SK-N-SH (cell line): ENCODE measurements around the gene STXBP1.

Experiments
- EP300 ChIP-seq, 2 experiments: IDR thresholded peaks; 2 replicates each; pipeline versions ENCODE4 v1.4.0 to v1.6.1; 2012; ENCODE audit warnings: borderline replicate concordance in 1 of 2, low read depth in 1 of 2, low read length in 1 of 2
- EZH2phosphoT487 ChIP-seq: fragments of 200-600 bp; sonication (generic); IDR thresholded peaks from 2 replicates; pipeline ENCODE4 v1.6.1; 2017; ENCODE audit warnings: low read depth, mixed run types, mild to moderate bottlenecking, antibody characterized with exemption, moderate library complexity, borderline replicate concordance
- POLR2AphosphoS5 ChIP-seq: IDR thresholded peaks from 2 replicates; pipeline ENCODE4 v1.6.1; 2012; ENCODE audit warnings: low read depth, low read length
- RAD21 ChIP-seq: IDR thresholded peaks from 2 replicates; pipeline ENCODE4 v1.6.1; 2012; ENCODE audit warnings: mild to moderate bottlenecking, low read length
- RFX5 ChIP-seq: IDR thresholded peaks from 2 replicates; pipeline ENCODE4 v1.6.1; 2012; ENCODE audit warnings: mild to moderate bottlenecking, improper control_type of control experiment, low read length
- TEAD4 ChIP-seq: IDR thresholded peaks from 2 replicates; pipeline ENCODE4 v1.4.0; 2012; ENCODE audit warnings: mild to moderate bottlenecking, borderline replicate concordance; ENCODE audit not compliant: insufficient read depth
- USF1 ChIP-seq: IDR thresholded peaks from 2 replicates; pipeline ENCODE4 v1.4.0; 2012; ENCODE audit warnings: low read depth, borderline replicate concordance
- USF2 ChIP-seq: fragments of 150-350 bp; IDR thresholded peaks from 2 replicates; pipeline ENCODE4 v1.6.1; 2017; ENCODE audit warnings: antibody characterized with exemption, low read length, low read depth, borderline replicate concordance
- TF ChIP-seq, protein P1 (sequence below): fragments of 200-600 bp; sonication (generic); IDR thresholded peaks from 2 replicates; pipeline ENCODE4 v1.6.1; 2017; ENCODE audit warnings: antibody characterized with exemption, mild to moderate bottlenecking, moderate library complexity

DNA sequence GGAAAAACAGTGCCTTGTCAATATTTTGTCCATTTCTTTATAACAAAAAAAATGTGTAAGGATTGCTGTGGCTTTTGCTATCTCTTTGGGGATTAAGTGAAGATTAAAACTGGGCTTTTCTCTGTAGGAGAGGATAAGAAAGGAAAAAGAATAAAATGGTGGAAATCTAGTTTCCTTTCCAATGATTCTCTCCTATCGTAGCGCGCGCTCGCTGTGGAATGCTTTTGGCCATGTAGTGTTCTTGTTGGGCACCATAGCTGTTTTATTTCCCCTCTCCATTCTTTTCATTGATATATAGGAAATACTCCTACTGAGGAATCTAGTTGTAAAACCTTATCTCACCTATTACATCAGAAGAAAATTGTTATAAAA is 1.5 kb downstream of the STXBP1 start:
- TF ChIP-seq EP300 (IDR thresholded peaks at IDR 0.05; ENCODE audit: borderline replicate concordance in 1 of 2, low read depth in 1 of 2, low read length in 1 of 2) (no peak), EZH2phosphoT487 (no peak), USF2 (no peak), RAD21 (no peak), TEAD4 (no peak), RFX5 (no peak), USF1 (no peak), POLR2AphosphoS5 (no peak)
- TF ChIP-seq, protein P1, sequence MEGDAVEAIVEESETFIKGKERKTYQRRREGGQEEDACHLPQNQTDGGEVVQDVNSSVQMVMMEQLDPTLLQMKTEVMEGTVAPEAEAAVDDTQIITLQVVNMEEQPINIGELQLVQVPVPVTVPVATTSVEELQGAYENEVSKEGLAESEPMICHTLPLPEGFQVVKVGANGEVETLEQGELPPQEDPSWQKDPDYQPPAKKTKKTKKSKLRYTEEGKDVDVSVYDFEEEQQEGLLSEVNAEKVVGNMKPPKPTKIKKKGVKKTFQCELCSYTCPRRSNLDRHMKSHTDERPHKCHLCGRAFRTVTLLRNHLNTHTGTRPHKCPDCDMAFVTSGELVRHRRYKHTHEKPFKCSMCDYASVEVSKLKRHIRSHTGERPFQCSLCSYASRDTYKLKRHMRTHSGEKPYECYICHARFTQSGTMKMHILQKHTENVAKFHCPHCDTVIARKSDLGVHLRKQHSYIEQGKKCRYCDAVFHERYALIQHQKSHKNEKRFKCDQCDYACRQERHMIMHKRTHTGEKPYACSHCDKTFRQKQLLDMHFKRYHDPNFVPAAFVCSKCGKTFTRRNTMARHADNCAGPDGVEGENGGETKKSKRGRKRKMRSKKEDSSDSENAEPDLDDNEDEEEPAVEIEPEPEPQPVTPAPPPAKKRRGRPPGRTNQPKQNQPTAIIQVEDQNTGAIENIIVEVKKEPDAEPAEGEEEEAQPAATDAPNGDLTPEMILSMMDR = no peak
